Measurements from ENCODE around the gene FOXO6. TPM values are rescaled to one million over a fixed set of nuclear protein-coding genes. Genes with fewer than 3 reads are reported as not detected.

The FOXO6 gene
- total RNA-seq, 4 donors from 2014 or later: 3.9 to 20.1 (median 7.6) TPM; not detected in 1

DNA sequence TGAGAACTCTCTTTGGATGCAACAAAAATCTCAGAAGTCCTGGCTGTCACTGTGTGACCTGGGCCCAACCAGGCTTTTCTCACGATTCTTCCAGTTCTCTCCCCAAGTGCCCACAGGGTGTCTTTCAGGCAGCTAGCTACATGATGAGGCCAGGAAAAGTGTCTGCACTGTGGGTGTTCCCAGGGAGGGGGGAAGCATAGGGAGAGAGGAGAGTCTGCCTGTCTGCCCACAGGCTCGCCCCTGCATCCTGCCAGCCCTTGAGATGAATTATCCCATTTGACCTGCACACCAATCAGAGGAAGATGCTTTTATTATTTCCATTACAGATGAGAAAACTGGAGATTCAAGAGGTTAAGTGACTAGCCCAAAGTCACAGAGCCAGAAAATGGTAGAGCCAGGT, 27.8 kb downstream of the FOXO6 start:
- no peak overlapping the region for H3K27ac ChIP-seq
- H3K4me1 ChIP-seq: peaks cover 6 to 8% of the 10 kb centered on the region in 2 donors

DNA sequence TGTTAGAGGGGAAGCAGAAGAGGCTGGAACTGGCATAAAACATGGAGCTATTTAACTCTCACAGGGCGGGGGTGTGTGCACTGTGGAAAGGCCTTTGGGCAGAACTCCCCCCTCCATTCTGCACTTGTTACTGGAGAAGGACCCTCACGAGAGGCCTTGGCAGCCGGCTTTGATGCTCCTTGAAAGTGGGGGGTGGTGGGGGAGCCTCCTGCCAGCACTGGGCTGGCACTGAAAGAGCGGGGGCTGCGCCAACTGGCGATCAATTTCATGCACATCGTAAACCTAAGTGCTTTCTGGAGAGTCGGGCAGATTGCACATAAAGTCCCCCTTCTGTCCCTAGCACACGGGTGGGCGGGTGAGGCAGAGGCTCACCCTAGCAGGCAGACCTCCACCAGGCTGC, 28.9 kb downstream of the FOXO6 start:
- intact Hi-C loops (cut with DNase I; ENCODE audit: low total_unique reads): no loop called here

More for the DNA sequence above, 27.8 kb downstream of the FOXO6 start:
- H3K9me3 ChIP-seq: no peaks in the 10 kb centered on the region
- H3K36me3 ChIP-seq: no peaks in the 10 kb centered on the region
- no peak overlapping the region for H3K4me3 ChIP-seq
- intact Hi-C loops (cut with DNase I; ENCODE audit: low total_unique reads): no loop called here
- no peak for TF ChIP-seq POLR2A (IDR thresholded peaks at IDR 0.05)
- TF ChIP-seq, protein P1, sequence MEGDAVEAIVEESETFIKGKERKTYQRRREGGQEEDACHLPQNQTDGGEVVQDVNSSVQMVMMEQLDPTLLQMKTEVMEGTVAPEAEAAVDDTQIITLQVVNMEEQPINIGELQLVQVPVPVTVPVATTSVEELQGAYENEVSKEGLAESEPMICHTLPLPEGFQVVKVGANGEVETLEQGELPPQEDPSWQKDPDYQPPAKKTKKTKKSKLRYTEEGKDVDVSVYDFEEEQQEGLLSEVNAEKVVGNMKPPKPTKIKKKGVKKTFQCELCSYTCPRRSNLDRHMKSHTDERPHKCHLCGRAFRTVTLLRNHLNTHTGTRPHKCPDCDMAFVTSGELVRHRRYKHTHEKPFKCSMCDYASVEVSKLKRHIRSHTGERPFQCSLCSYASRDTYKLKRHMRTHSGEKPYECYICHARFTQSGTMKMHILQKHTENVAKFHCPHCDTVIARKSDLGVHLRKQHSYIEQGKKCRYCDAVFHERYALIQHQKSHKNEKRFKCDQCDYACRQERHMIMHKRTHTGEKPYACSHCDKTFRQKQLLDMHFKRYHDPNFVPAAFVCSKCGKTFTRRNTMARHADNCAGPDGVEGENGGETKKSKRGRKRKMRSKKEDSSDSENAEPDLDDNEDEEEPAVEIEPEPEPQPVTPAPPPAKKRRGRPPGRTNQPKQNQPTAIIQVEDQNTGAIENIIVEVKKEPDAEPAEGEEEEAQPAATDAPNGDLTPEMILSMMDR (IDR thresholded peaks at IDR 0.05): no peak
- no peak for DNase-seq
- no peaks in the 10 kb centered on the region for H3K27me3 ChIP-seq

DNA sequence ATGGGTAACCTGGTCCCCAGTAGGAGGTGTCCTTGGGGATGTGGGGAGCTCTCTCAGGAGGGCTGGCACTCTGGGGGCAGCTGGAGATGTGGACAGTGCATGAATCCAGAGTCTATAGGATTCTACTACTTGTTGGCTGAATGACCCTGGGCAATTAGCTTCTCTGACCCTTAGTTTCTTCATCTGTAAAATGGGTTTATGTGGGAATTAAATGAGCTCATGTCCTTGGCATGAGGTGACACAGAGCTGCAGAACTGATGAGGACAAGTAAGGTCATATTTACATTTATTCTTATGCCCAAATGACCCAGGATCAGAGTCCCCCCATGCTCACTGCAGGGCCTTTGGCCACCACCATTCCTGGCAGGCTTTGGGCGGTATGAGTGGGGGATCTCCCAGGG, 29.3 kb downstream of the FOXO6 start:
- no peak for DNase-seq
- Histone ChIP-seq H3K4me3 (no peak overlapping the region), H3K9me3 (no peaks in the 10 kb centered on the region), H3K27me3 (no peaks in the 10 kb centered on the region), H3K4me1 (peaks cover 6 to 8% of the 10 kb centered on the region in 2 donors), H3K36me3 (no peaks in the 10 kb centered on the region), H3K27ac (no peak overlapping the region)
- intact Hi-C loops (cut with DNase I; ENCODE audit: low total_unique reads): no loop called here
- TF ChIP-seq, protein P1 (IDR thresholded peaks at IDR 0.05): no peak
- TF ChIP-seq POLR2A (IDR thresholded peaks at IDR 0.05): no peak

More for the DNA sequence above, 28.9 kb downstream of the FOXO6 start:
- H3K36me3 ChIP-seq: no peaks in the 10 kb centered on the region
- H3K27me3 ChIP-seq: no peaks in the 10 kb centered on the region
- DNase-seq: no peak
- H3K4me3 ChIP-seq: no peak overlapping the region
- peaks cover 6 to 8% of the 10 kb centered on the region in 2 donors for H3K4me1 ChIP-seq
- no peak for TF ChIP-seq POLR2A (IDR thresholded peaks at IDR 0.05)
- TF ChIP-seq, protein P1 (IDR thresholded peaks at IDR 0.05): no peak
- no peaks in the 10 kb centered on the region for H3K9me3 ChIP-seq
- H3K27ac ChIP-seq: no peak overlapping the region

- no peak overlapping the region for H3K4me3 ChIP-seq
- H3K9me3 ChIP-seq: no peaks in the 10 kb centered on the region
- intact Hi-C loops (cut with DNase I; ENCODE audit: low total_unique reads): no loop called here
- no peak for TF ChIP-seq POLR2A (IDR thresholded peaks at IDR 0.05)
- TF ChIP-seq, protein P1 (IDR thresholded peaks at IDR 0.05): no peak
- H3K27me3 ChIP-seq: no peaks in the 10 kb centered on the region
- H3K4me1 ChIP-seq: peaks cover 4 to 6% of the 10 kb centered on the region in 2 donors
- H3K36me3 ChIP-seq: no peaks in the 10 kb centered on the region
- DNase-seq: no peak
- H3K27ac ChIP-seq: no peak overlapping the region
Observed at GRCh38 chr1:41391834-41392527, 30.7 kb downstream of the FOXO6 start.

- H3K36me3 ChIP-seq: no peaks in the 10 kb centered on the region
- intact Hi-C loops (cut with DNase I; ENCODE audit: low total_unique reads): no loop called here
- H3K27me3 ChIP-seq: no peaks in the 10 kb centered on the region
- peaks cover 4 to 6% of the 10 kb centered on the region in 2 donors for H3K4me1 ChIP-seq
- TF ChIP-seq, protein P1 (IDR thresholded peaks at IDR 0.05): no peak
- no peak for TF ChIP-seq POLR2A (IDR thresholded peaks at IDR 0.05)
- no peak overlapping the region for H3K4me3 ChIP-seq
- no peak for DNase-seq
- H3K9me3 ChIP-seq: no peaks in the 10 kb centered on the region
- H3K27ac ChIP-seq: no peak overlapping the region
Observed at GRCh38 chr1:41392528-41392924, 31.3 kb downstream of the FOXO6 start.
